Glomerular visceral epithelial cell (primary cell): Measurements from ENCODE around the gene DISP2.

Experiments
- DNase-seq: peaks from one replicate; pipeline ENCODE4 v3.0.0-alpha.2; 2016; ENCODE audit errors: extremely low spot score

DISP2 gene

GRCh38 chr15:40392986-40393948 is 35.2 kb downstream of the DISP2 start:
- no peak for DNase-seq

DNA sequence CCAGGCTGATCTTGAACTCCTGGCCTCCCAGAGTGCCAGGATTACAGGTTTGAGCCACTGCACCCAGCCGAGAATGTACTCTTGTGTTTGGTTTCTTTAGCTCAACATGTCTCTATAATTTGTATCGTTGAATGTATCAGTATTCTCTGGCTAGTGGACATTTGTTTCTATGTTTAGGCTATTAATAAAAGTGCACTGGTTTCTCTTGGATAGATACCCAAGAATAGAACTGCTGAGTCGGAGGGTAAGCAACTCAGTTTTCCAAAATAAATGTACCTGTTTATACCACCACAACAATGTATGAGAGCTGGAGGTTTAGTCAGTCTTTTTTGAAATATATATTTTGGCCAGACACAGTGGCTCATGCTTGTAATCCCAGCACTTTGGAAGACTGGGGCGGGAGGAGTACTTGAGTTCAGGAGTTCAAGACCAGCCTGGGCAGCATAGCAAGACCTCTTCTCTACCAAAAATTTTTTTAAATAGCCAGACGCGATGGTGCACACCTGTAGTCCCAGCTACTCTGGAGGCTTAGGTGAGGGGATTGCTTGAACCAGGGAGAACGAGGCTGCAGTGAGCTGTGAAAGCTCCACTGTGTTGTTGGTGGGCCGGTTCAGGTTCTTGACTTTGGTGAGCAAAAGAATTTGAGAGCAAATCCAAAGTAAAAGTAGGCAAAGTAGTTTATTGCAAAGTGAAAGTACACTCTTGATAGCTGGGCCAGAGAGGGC is 39.8 kb downstream of the DISP2 start:
- no peak for DNase-seq

DNA sequence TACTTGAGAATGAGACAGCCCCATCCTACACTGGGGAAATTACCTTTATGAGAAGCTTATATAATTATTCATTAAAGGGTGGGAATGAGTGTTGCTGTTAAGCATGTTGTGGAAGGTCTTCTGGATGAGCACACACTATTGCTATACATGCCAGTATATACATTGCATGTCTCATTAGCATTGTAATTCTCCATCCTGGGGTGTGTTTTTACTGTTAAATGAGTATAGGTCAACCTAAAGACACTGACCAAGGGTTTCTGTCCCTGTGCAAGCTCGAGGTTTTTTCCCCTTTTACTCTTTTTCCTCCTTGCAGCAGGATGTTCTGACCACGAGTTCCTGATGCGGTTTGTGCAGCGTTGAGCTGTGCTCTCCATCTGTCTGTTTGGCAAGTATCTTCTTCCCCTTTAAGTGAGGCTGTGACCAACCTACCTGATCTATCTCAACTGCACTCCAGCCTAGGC is 40.4 kb downstream of the DISP2 start:
- no peak for DNase-seq

DNA sequence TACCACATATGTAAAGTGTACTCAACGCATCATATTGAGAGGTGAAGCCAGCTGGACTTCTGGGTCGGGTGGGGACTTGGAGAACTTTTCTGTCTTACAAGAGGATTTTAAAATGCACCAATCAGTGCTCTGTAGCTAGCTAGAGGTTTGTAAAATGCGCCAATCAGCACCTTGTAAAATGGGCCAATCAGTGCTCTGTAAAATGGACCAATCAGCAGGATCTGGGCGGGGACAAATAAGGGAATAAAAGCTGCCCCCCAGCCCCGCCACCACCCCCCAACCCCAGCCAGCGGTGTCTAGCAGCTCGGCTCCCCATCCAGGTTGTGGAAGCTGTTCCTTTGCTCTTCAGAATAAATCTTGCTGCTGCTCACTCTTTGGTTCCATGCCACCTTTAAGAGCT is 41.4 kb downstream of the DISP2 start:
- DNase-seq = no peak

DNA sequence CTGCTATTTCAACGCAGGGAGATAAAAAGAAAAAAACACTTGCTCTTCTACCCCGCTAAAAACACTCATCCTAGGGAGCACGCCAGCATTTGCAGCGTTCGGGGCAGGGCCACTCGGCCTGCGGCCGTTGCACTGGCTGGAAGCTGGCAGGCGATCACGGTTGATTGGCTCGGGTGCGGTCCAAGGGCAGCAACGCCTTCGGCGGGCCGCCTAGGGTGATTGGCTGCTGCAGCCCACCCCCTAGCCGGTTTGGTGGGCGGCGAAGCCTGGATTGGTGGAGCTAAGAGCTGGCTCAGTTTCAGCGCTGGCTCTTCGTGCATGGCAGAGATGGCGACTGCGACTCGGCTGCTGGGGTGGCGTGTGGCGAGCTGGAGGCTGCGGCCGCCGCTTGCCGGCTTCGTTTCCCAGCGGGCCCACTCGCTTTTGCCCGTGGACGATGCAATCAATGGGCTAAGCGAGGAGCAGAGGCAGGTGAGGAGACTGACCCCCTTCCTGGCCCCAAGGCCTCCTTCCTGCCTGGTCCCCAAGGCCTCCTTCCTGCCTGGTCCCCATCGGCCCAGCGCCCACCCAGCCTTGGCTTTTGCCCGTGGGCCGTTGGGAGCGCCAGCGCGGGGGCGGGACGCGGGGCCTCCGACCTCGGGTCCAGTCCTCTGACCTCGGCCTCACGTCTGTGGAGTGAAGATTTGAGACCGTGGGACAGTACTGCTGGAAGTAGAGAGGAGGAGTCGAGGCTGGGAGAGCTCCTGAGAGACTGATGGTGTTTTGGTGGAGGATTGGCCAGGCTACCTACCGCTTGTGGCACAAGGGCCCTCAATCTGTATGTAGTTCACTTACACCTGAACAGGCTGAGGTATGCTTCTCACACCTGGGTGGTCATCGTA is 47.7 kb downstream of the DISP2 start, which contains the start of gene IVD:
Gene IVD, plus strand, starts transcription at position 295 of the 881 bp plus-strand sequence. Its CDS starts 33 bp downstream, at position 328.
- DNase-seq = peak; percentile 96

DNA sequence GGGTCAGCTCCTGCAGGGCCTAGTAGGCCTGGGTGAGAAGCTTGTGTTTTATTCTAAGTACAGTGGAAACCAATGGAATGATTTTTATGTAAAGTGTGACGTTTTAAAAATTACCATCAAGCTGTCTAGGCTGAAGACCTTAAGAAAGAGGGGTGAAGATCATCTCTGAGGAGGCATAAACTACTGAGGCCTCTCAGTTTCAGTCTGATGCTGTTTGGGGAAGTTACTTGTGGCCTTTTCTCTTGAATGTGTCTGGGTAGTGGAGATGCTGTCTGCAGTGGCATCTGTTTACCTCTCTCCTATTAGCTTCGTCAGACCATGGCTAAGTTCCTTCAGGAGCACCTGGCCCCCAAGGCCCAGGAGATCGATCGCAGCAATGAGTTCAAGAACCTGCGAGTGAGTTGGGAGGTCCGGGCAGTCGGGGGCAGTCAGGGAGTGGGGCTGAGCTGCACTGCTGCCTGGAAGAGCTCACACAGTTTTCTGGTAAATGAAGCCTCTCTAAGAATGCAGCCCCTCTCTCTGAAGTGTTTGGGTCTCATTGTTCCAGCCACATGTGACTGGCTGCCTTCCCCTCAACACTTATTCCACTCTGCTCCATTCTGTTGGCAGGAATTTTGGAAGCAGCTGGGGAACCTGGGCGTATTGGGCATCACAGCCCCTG is 49.4 kb downstream of the DISP2 start:
- no peak for DNase-seq

DNA sequence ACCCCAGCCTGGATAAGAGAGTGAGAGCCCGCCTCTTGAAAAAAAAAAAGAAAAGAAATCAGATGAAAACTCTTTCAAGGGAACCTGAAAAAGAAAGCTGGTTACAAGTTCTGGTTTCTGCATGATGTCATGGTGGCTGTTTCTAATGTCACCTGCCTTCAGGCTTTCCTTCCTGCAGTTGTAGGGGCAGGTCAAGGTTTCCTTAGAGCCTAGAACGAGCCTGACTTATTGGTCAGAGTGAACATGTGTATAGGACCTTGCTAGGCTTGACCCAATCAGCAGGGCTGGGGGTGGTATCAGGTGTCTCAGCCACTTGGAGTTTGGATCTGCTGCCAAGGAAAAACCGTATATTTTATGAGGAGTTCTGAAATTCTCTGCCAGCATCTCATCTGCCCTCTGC is 51.3 kb downstream of the DISP2 start:
- no peak for DNase-seq

DNA sequence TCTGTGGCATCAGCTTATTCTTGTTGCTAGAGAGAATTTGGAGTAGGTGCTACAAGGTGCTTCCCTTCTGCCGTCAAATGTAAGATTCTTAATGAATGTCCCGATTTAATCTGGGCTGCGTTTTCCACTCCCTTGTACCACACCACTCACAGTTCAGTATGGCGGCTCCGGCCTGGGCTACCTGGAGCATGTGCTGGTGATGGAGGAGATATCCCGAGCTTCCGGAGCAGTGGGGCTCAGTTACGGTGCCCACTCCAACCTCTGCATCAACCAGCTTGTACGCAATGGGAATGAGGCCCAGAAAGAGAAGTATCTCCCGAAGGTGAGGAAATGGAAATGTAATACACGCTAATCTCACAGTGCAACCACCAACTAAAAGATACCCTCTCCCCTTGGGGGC is 52.5 kb downstream of the DISP2 start:
- DNase-seq = no peak

DNA sequence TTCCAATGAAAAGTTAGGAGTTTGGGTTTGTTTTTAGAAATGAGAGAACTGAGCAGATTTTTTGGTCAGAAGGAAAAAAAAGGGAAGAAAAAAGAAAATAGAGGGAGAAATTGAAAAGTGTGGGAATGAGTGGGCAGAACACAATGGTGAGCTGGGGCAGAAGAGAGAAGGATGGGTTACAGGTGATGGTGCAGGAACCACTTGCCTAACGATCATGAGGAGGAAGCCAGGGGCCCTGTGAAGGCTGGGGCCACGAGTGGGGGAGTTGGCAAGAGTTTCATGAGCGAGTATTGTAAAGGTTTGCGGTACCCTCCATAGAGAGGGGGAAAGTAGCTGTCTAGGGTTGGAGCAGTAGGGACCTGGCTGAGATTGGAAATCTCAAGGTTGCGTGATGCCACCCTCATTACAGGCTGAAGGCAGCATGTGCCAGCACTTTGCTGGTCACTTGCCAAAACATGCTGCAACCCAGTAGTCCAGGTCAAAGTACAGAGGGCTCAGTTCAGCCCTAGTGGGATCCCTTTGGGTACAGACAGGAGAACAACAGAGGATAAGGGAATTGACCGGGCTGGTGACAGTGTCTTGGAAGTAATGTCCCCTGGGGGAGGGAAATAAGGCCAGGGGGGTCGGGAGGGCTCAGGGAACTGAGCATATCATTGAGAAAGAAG is 54.2 kb downstream of the DISP2 start:
- no peak for DNase-seq

- no peak for DNase-seq
These were observed 55.0 kb downstream of the DISP2 start for GRCh38 chr15:40413036-40413435.

DNA sequence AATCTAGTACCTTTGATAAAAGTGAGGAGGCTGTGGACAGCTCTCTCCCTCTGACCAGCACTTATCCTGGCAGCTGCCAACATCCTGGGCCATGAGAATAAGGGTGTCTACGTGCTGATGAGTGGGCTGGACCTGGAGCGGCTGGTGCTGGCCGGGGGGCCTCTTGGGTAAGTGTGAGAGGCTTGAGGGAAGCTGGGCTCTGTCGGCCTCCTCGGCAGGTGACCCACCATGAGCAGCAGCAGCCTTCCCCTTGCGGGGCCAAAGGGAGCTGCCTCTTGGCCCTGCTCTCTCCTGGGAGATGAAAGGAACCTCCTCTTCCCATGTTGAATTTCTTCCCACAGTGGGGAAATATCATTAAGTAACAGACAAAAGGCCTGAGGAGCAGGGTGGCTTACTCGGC is 56.8 kb downstream of the DISP2 start:
- DNase-seq = no peak

DNA sequence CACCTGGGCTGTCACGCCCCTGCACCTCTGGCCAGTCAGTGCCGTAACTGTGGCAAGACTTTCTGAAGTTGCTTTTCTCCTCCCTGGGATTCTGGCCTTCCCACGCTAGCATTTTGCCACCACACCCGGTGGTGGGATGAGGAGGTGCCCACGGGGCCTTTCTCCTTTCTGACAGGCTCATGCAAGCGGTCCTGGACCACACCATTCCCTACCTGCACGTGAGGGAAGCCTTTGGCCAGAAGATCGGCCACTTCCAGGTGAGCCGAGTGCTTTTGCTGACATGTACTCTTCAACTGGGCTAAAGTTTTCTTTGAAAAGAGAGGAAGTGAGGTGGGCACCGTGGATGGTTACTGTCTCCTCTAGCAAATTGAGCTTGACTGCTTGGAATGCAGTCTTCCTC is 57.2 kb downstream of the DISP2 start:
- no peak for DNase-seq

DNA sequence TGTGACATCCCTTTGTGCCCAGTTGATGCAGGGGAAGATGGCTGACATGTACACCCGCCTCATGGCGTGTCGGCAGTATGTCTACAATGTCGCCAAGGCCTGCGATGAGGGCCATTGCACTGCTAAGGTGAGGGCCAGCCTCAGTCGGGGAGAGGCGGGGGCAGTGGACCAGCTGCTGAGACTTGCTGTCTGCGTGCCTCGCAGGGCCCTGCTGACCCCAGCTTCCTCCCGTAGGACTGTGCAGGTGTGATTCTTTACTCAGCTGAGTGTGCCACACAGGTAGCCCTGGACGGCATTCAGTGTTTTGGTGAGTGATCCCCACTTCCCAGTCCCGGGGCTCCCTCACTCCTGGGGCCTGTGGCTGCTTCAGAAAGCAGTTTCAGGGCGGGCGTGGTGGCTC is 58.0 kb downstream of the DISP2 start:
- DNase-seq = no peak

GRCh38 chr15:40418126-40418525 is 60.1 kb downstream of the DISP2 start:
- no peak for DNase-seq

- no peak for DNase-seq
These were observed 62.2 kb downstream of the DISP2 start for GRCh38 chr15:40420071-40420713.

DNA sequence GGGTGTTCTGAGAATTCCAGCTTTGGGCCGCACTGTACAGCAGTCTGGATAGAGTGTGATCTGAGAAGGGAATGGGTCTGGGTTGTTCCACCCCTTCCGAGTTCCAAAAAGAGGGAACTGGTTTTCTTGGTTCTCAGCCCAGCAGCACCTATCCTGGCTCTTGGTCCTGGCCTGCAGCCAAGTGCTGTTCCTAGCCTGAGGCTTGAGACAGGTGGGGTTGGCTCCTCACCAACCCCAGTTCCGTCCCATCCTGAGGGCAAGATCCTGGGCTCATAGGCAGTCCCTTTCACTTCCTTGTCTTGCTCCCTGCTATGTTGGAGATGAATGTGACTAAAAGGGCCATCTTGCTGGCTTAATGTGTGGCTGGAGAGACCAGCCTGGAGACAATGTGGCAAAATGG is 62.8 kb downstream of the DISP2 start:
- DNase-seq = no peak

GRCh38 chr15:40421246-40422157 is 63.5 kb downstream of the DISP2 start:
- DNase-seq = peak; percentile 67

- DNase-seq = no peak
These were observed 66.6 kb downstream of the DISP2 start for GRCh38 chr15:40424483-40425115.

GRCh38 chr15:40425681-40426080 is 67.7 kb downstream of the DISP2 start:
- no peak for DNase-seq
